Measurements from ENCODE around the gene ITM2C. TPM values are rescaled to one million over a fixed set of nuclear protein-coding genes. Genes with fewer than 3 reads are reported as not detected.

The ITM2C gene
- total and polyA plus RNA-seq, 4 donors = 18.0 to 99.7 (median 23.1) TPM

DNA sequence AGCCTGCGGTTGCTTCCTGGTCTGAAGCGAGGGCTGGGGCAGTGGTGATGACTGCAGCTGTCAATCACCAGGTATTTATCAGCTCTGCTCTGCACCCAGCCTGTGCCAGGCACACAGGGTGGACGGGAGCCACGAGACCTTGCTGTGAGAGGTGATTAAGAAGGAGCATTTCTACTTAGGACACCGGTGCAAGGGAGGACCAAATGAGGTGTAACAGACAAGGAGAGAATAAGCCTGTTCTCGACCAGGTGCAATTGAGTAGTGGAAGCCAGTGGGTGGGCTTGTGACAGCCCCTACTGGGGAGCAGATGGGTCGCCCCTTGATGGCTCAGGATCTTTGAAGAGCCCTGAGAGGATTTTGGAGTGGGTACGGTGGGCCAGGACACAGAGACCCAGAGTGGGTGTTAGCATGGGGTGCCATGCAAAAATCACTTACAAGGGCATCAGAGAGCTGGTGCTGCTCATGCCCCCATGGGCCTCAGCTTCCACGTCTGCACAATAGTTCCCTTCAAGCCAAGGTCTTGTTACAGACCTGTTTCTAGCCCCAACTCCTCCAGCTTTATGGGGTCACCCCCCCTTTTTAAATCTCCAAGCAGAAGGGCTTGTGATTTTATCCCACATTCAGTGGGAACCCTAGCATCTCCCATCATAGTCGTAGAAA is 35.7 kb downstream of the ITM2C start:
- no peak for ATAC-seq (ENCODE audit: insufficient read depth, low FRiP score)
- H3K9ac ChIP-seq (ENCODE audit: insufficient read depth in 1 of 2, low read length in 2 of 2) = no peak overlapping the region
- H3K27me3 ChIP-seq (ENCODE audit: control insufficient read depth in 3 of 3, insufficient read depth in 3 of 3, low read length in 2 of 3) = peaks cover 0 to 6% (median 0%) of the 10 kb centered on the region in 3 donors
- H3K9me3 ChIP-seq (ENCODE audit: control insufficient read depth in 4 of 4, insufficient read depth in 3 of 4, low read length in 3 of 4) = no peaks in the 10 kb centered on the region
- no peaks in the 10 kb centered on the region for H3K36me3 ChIP-seq (ENCODE audit: control insufficient read depth in 4 of 4, insufficient read depth in 4 of 4, low read length in 4 of 4)
- TF ChIP-seq, protein P1, sequence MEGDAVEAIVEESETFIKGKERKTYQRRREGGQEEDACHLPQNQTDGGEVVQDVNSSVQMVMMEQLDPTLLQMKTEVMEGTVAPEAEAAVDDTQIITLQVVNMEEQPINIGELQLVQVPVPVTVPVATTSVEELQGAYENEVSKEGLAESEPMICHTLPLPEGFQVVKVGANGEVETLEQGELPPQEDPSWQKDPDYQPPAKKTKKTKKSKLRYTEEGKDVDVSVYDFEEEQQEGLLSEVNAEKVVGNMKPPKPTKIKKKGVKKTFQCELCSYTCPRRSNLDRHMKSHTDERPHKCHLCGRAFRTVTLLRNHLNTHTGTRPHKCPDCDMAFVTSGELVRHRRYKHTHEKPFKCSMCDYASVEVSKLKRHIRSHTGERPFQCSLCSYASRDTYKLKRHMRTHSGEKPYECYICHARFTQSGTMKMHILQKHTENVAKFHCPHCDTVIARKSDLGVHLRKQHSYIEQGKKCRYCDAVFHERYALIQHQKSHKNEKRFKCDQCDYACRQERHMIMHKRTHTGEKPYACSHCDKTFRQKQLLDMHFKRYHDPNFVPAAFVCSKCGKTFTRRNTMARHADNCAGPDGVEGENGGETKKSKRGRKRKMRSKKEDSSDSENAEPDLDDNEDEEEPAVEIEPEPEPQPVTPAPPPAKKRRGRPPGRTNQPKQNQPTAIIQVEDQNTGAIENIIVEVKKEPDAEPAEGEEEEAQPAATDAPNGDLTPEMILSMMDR (IDR thresholded peaks at IDR 0.05; ENCODE audit: control extremely low read depth, extremely low read depth) = no peak
- 76 to 83% methylated on average over 10 of the region's 10 CpGs for WGBS, 2 donors
- H3K4me1 ChIP-seq (ENCODE audit: control insufficient read depth in 5 of 5, insufficient read depth in 5 of 5, low read length in 5 of 5) = peaks cover 0 to under 1% (median 0%) of the 10 kb centered on the region in 5 donors
- no peak for DNase-seq
- H3K27ac ChIP-seq (ENCODE audit: low read depth in 1 of 2, low read length in 1 of 2) = no peak overlapping the region
- H3K4me3 ChIP-seq = no peak overlapping the region

GRCh38 chr2:230901006-230901405 is 36.3 kb downstream of the ITM2C start:
- TF ChIP-seq, protein P1 (IDR thresholded peaks at IDR 0.05; ENCODE audit: control extremely low read depth, extremely low read depth) = no peak
- Histone ChIP-seq H3K9me3 (ENCODE audit: control insufficient read depth in 4 of 4, insufficient read depth in 3 of 4, low read length in 3 of 4) (no peaks in the 10 kb centered on the region), H3K9ac (ENCODE audit: insufficient read depth in 1 of 2, low read length in 2 of 2) (no peak overlapping the region), H3K4me1 (ENCODE audit: control insufficient read depth in 5 of 5, insufficient read depth in 5 of 5, low read length in 5 of 5) (no peaks in the 10 kb centered on the region), H3K4me3 (no peak overlapping the region), H3K27ac (ENCODE audit: low read depth in 1 of 2, low read length in 1 of 2) (no peak overlapping the region), H3K27me3 (ENCODE audit: control insufficient read depth in 3 of 3, insufficient read depth in 3 of 3, low read length in 2 of 3) (peaks cover 0 to 6% (median 0%) of the 10 kb centered on the region in 3 donors), H3K36me3 (ENCODE audit: control insufficient read depth in 4 of 4, insufficient read depth in 4 of 4, low read length in 4 of 4) (no peaks in the 10 kb centered on the region)
- DNase-seq (no peak), ATAC-seq (ENCODE audit: insufficient read depth, low FRiP score) (no peak)
- WGBS, 2 donors = 77 to 87% methylated on average over 5 of the region's 5 CpGs

DNA sequence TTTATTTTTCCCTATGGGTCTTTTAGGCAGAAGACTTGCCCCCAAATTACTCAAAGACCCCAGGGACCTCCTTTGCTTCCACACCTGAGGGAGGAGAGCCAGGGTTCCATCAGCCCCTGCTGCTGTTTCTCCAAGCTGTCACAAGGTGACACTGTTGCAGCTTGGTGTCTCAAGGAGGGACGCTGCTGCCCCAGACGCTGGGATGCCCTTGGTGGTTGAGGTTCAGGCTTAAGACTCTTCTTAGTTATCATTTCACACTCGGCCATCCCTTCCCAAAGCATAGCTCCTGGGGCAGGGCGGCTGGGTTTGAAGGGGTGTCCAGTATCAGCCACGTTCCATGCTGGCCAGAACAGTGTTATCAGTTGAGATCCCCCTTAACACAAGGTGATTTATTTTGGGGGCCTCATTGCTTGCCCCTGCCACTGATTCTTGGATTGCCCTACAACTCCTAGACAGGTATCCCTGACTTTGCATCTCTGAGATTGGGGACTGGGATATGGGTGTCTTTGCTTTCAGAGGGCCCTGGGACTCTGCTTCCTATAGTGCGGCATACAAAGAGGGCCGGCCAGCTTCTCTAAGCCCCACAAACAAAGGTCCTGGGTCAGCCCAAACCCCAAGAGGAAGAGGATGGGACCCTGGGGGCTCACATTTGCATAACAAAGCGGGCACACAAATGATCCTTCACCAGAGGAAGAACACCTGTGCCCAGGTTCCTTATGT is 37.6 kb downstream of the ITM2C start:
- ATAC-seq (ENCODE audit: insufficient read depth, low FRiP score) (peak; percentile 27), DNase-seq (peak in 2 of 3 donors; percentile 44 to 66)
- TF ChIP-seq, protein P1 (IDR thresholded peaks at IDR 0.05; ENCODE audit: control extremely low read depth, extremely low read depth) = peak; percentile 74
- Histone ChIP-seq H3K9ac (ENCODE audit: insufficient read depth in 1 of 2, low read length in 2 of 2) (no peak overlapping the region), H3K27me3 (ENCODE audit: control insufficient read depth in 3 of 3, insufficient read depth in 3 of 3, low read length in 2 of 3) (peaks cover 0 to 6% (median 0%) of the 10 kb centered on the region in 3 donors), H3K36me3 (ENCODE audit: control insufficient read depth in 4 of 4, insufficient read depth in 4 of 4, low read length in 4 of 4) (no peaks in the 10 kb centered on the region), H3K9me3 (ENCODE audit: control insufficient read depth in 4 of 4, insufficient read depth in 3 of 4, low read length in 3 of 4) (no peaks in the 10 kb centered on the region), H3K4me3 (no peak overlapping the region), H3K4me1 (ENCODE audit: control insufficient read depth in 5 of 5, insufficient read depth in 5 of 5, low read length in 5 of 5) (no peaks in the 10 kb centered on the region), H3K27ac (ENCODE audit: low read depth in 1 of 2, low read length in 1 of 2) (no peak overlapping the region)
- 44 to 49% methylated on average over 8 of the region's 8 CpGs for WGBS, 2 donors

Data from lung (tissue), 12 donors.